Neuronal stem cell (in vitro differentiated cells): ENCODE results near the gene ZNF740.
"Not testable (repeated sequence)": the region's sequence is repeated elsewhere in the genome, so short reads cannot be mapped to it uniquely, and the experiment has no call there.

Experiments
- DNase-seq: peaks from one replicate; pipeline ENCODE4 v3.0.0-alpha.2; 2013; ENCODE audit warnings: low spot score
- H2AFZ ChIP-seq: one replicate; pipeline ENCODE4 v1.6.1; 2013; ENCODE audit warnings: mild to moderate bottlenecking, low read length, inconsistent platforms
- H2AK5ac ChIP-seq: 2 replicates; pipeline ENCODE4 v1.6.1; 2013; ENCODE audit warnings: low read depth, mild to moderate bottlenecking, inconsistent platforms, low read length, moderate library complexity, mixed read lengths
- H2BK120ac ChIP-seq: 2 replicates; pipeline ENCODE4 v1.6.1; 2013; ENCODE audit warnings: low read depth, mild to moderate bottlenecking, inconsistent platforms, low read length, moderate library complexity, mixed read lengths
- H2BK12ac ChIP-seq: one replicate; pipeline ENCODE4 v1.6.1; 2013; ENCODE audit warnings: low read length, inconsistent platforms
- H2BK15ac ChIP-seq: 2 replicates; pipeline ENCODE4 v1.6.1; 2013; ENCODE audit warnings: mild to moderate bottlenecking, low read length, inconsistent platforms, mixed read lengths
- H2BK5ac ChIP-seq: one replicate; pipeline ENCODE4 v1.6.1; 2013; ENCODE audit warnings: inconsistent platforms, mild to moderate bottlenecking, low read length, moderate library complexity
- H3K14ac ChIP-seq: one replicate; pipeline ENCODE4 v1.6.1; 2013; ENCODE audit warnings: low read length, inconsistent platforms
- H3K18ac ChIP-seq: 2 replicates; pipeline ENCODE4 v1.6.1; 2013; ENCODE audit warnings: low read length, inconsistent platforms
- H3K23ac ChIP-seq: 2 replicates; pipeline ENCODE4 v1.6.1; 2013; ENCODE audit warnings: low read depth, mild to moderate bottlenecking, mixed read lengths, low read length, inconsistent platforms; ENCODE audit not compliant: poor library complexity
- H3K27ac ChIP-seq: replicated peaks from 3 replicates; pipeline ENCODE4 v1.5.1; 2013; ENCODE audit warnings: low read length, inconsistent platforms
- H3K27me3 ChIP-seq, 3 experiments: 2 replicates each; pipeline ENCODE4 v1.6.1; 2013; ENCODE audit warnings: low read length in 3 of 3, mild to moderate bottlenecking in 2 of 3, inconsistent platforms in 1 of 3, low read depth in 1 of 3, mixed read lengths in 1 of 3, moderate library complexity in 1 of 3; ENCODE audit not compliant: control insufficient read depth in 3 of 3, insufficient read depth in 3 of 3
- H3K36me3 ChIP-seq, 2 donors: replicated peaks in 1 of 2; 2 replicates each; pipeline ENCODE4 v1.6.1; 2013; ENCODE audit warnings: low read length in 2 of 2; ENCODE audit not compliant: control insufficient read depth in 2 of 2, insufficient read depth in 2 of 2
- H3K4ac ChIP-seq: 2 replicates; pipeline ENCODE4 v1.6.1; 2013; ENCODE audit warnings: inconsistent platforms, mild to moderate bottlenecking, low read length, moderate library complexity
- H3K4me1 ChIP-seq, 2 donors: 1 replicate in 1 of 2; 2 replicates in 1 of 2; pipeline ENCODE4 v1.6.1; 2013; ENCODE audit warnings: low read length in 2 of 2, low read depth in 1 of 2; ENCODE audit not compliant: control insufficient read depth in 2 of 2, insufficient read depth in 1 of 2
- H3K4me2 ChIP-seq: one replicate; pipeline ENCODE4 v1.6.1; 2013; ENCODE audit warnings: mild to moderate bottlenecking, low read length, inconsistent platforms; ENCODE audit not compliant: insufficient read depth, poor library complexity, severe bottlenecking
- H3K4me3 ChIP-seq, 2 donors: 2 replicates each; pipeline ENCODE4 v1.5.1; 2013; ENCODE audit warnings: low read length in 2 of 2, mild to moderate bottlenecking in 2 of 2, inconsistent platforms in 1 of 2, moderate library complexity in 1 of 2
- H3K79me1 ChIP-seq: one replicate; pipeline ENCODE4 v1.6.1; 2013; ENCODE audit warnings: low read depth, mild to moderate bottlenecking, inconsistent platforms, low read length, moderate library complexity
- H3K9ac ChIP-seq: one replicate; pipeline ENCODE4 v1.6.1; 2013; ENCODE audit warnings: mild to moderate bottlenecking, low read depth, low read length, inconsistent platforms; ENCODE audit not compliant: poor library complexity
- H3K9me3 ChIP-seq, 2 donors: replicated peaks in 1 of 2; 2 replicates each; pipeline versions ENCODE3 to v1.6.1; 2013; ENCODE audit warnings: low read length in 2 of 2, mild to moderate bottlenecking in 2 of 2, inconsistent platforms in 1 of 2, low read depth in 1 of 2, mixed read lengths in 1 of 2, moderate library complexity in 1 of 2; ENCODE audit not compliant: control insufficient read depth in 2 of 2, insufficient read depth in 1 of 2
- H4K8ac ChIP-seq: one replicate; pipeline ENCODE4 v1.6.1; 2013; ENCODE audit warnings: low read depth, mild to moderate bottlenecking, inconsistent platforms, low read length, moderate library complexity
- H4K91ac ChIP-seq: one replicate; pipeline ENCODE4 v1.6.1; 2013; ENCODE audit warnings: low read length, low read depth, mild to moderate bottlenecking, inconsistent platforms; ENCODE audit not compliant: poor library complexity
- WGBS, 2 donors: extraction: QIAGEN DNeasy Blood & Tissue Kit; methylation state at CpG; one replicate each; pipeline ENCODE4 v1.1.7; 2013; ENCODE audit warnings: missing lambda C conversion rate in 2 of 2, mixed read lengths in 1 of 2; ENCODE audit not compliant: insufficient read length in 2 of 2, insufficient replicate concordance in 1 of 2; ENCODE audit errors: extremely low coverage in 2 of 2; 5-methylcytosine and 5-hydroxymethylcytosine counted together

The ZNF740 gene

GRCh38 chr12:53201177-53201541, 20.6 kb downstream of the ZNF740 start:
- Histone ChIP-seq H2BK12ac (no peak overlapping the region), H2BK120ac (no peak overlapping the region)
- no CpG with 5 or more reads among the region's 1 CpG for WGBS, 2 donors

GRCh38 chr12:53201639-53202038, 21.1 kb downstream of the ZNF740 start:
- no peak overlapping the region for H2AFZ ChIP-seq
- no peak overlapping the region for H2BK120ac ChIP-seq
- no peak overlapping the region for H2BK5ac ChIP-seq
- H3K9me3 ChIP-seq: no peaks in the 10 kb centered on the region
- H4K8ac ChIP-seq: no peak overlapping the region
- peaks cover 0 to 34% (median 21%) of the 10 kb centered on the region in 3 experiments for H3K27me3 ChIP-seq
- H3K9ac ChIP-seq: no peak overlapping the region
- no peak overlapping the region for H3K18ac ChIP-seq
- no peak for DNase-seq
- no peak overlapping the region for H3K27ac ChIP-seq
- no peak overlapping the region for H3K23ac ChIP-seq
- H3K4me2 ChIP-seq: no peak overlapping the region
- H3K14ac ChIP-seq: no peak overlapping the region
- H4K91ac ChIP-seq: no peak overlapping the region
- H2AK5ac ChIP-seq: no peak overlapping the region
- H3K4me3 ChIP-seq: no peak overlapping the region
- H3K36me3 ChIP-seq: no peaks in the 10 kb centered on the region
- no peak overlapping the region for H3K4ac ChIP-seq
- no peak overlapping the region for H2BK15ac ChIP-seq
- no peak overlapping the region for H2BK12ac ChIP-seq
- H3K4me1 ChIP-seq: peaks cover 2 to 12% of the 10 kb centered on the region in 2 donors
- no peaks in the 10 kb centered on the region for H3K79me1 ChIP-seq
- WGBS, 2 donors: no CpG with 5 or more reads among the region's 4 CpGs

More at GRCh38 chr12:53201177-53201541, 20.6 kb downstream of the ZNF740 start:
- Histone ChIP-seq H2BK5ac (no peak overlapping the region), H3K27me3 (peaks cover 0 to 34% (median 26%) of the 10 kb centered on the region in 3 experiments), H3K9me3 (no peaks in the 10 kb centered on the region), H2AK5ac (no peak overlapping the region), H3K27ac (no peak overlapping the region), H3K4me2 (no peak overlapping the region), H3K4me3 (no peak overlapping the region), H3K23ac (no peak overlapping the region), H2BK15ac (no peak overlapping the region), H3K79me1 (no peaks in the 10 kb centered on the region), H3K36me3 (no peaks in the 10 kb centered on the region), H3K4me1 (peaks cover 2 to 12% of the 10 kb centered on the region in 2 donors), H4K91ac (no peak overlapping the region), H2AFZ (peak overlapping the region; percentile 68), H3K14ac (no peak overlapping the region), H3K18ac (no peak overlapping the region), H4K8ac (no peak overlapping the region), H3K9ac (no peak overlapping the region), H3K4ac (no peak overlapping the region)
- DNase-seq: no peak

DNA sequence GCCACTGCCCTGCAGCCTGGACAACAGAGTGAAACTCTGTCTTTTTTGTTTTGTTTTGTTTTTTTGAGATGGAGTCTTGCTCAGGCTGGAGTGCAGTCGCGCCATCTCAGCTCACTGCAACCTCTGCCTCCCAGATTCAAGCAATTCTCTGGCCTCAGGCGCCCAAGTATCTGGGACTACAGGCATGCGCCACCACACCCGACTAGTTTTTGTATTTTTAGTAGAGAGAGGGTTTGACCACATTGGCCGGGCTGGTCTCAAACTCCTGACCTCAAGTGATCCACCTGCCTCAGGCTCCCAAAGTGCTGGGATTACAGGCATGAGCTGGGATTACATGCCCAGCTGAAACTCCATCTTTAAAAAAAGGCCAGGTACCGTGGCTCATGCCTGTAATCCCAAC, 21.8 kb downstream of the ZNF740 start:
- H3K79me1 ChIP-seq, H3K18ac ChIP-seq: not testable (repeated sequence)

DNA sequence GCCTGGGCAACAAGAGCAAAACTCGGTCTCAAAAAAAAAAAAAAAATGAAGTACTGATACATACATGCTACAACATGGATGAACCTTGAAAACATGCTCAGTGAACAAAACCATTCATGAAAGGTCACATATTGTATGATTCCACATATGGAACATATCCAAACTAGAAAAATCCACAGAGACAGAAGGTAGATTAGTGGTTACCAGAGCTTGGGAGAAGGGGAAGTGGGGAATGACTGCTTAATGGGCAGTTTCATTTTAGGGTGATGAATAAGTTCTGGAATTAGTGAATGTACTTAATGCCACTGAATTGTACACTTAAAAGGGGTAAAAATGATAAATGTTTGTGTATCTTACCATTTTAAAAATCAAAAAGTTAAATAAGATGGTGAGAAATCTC, 23.8 kb downstream of the ZNF740 start:
- Histone ChIP-seq H3K9me3 (no peaks in the 10 kb centered on the region), H3K4me1 (peaks cover 2 to 12% of the 10 kb centered on the region in 2 donors), H3K36me3 (no peaks in the 10 kb centered on the region), H3K4me2 (no peak overlapping the region), H3K18ac (no peak overlapping the region), H3K79me1 (no peaks in the 10 kb centered on the region), H2AFZ (no peak overlapping the region), H3K9ac (no peak overlapping the region), H4K91ac (no peak overlapping the region), H2BK120ac (no peak overlapping the region), H3K14ac (no peak overlapping the region), H2BK15ac (no peak overlapping the region), H2AK5ac (no peak overlapping the region), H3K23ac (no peak overlapping the region), H3K27me3 (peaks cover 0 to 25% (median 0%) of the 10 kb centered on the region in 3 experiments), H4K8ac (no peak overlapping the region), H2BK5ac (no peak overlapping the region), H2BK12ac (no peak overlapping the region), H3K4ac (no peak overlapping the region), H3K27ac (no peak overlapping the region), H3K4me3 (no peak overlapping the region)
- no CpG with 5 or more reads among the region's 1 CpG for WGBS, 2 donors
- no peak for DNase-seq

More for the DNA sequence above, 21.8 kb downstream of the ZNF740 start:
- H2BK15ac ChIP-seq, H3K4ac ChIP-seq, H2BK120ac ChIP-seq, H3K23ac ChIP-seq, H3K36me3 ChIP-seq, H3K4me2 ChIP-seq, H3K4me3 ChIP-seq, H2AK5ac ChIP-seq, H3K27ac ChIP-seq, H2AFZ ChIP-seq, H2BK12ac ChIP-seq, H3K14ac ChIP-seq, H2BK5ac ChIP-seq, DNase-seq, H3K9me3 ChIP-seq, H4K8ac ChIP-seq, H4K91ac ChIP-seq, H3K9ac ChIP-seq: not testable (repeated sequence)
- WGBS, 2 donors: no CpG with 5 or more reads among the region's 7 CpGs
- Histone ChIP-seq H3K27me3 (peaks cover 0 to 31% (median 17%) of the 10 kb centered on the region in 3 experiments), H3K4me1 (peaks cover 2 to 12% of the 10 kb centered on the region in 2 donors)
